Heart left ventricle (tissue), 16 donors: ENCODE results near the gene PFKFB3. TPM values are rescaled to one million over a fixed set of nuclear protein-coding genes. Genes with fewer than 3 reads are reported as not detected.
"Not testable (repeated sequence)": the region's sequence is repeated elsewhere in the genome, so short reads cannot be mapped to it uniquely, and the experiment has no call there.

Experiments used
- ATAC-seq, 4 donors: fragments of 200-7000 bp; cut with Tn5 transposase; one replicate each; pipeline ENCODE4 v1.9.1; 2020 to 2022; ENCODE audit warnings: moderate library complexity in 4 of 4, mild to moderate bottlenecking in 3 of 4, moderate number of reproducible peaks in 1 of 4
- DNase-seq, 5 donors: peaks; one replicate each; pipeline ENCODE4 v3.0.0-alpha.2; 2020
- H3K27ac ChIP-seq, 12 donors: fragments of 200-600 bp; sonication (generic) in 4 of 12; one replicate each; pipeline versions ENCODE4 v1.5.0 to v1.8.0; 2016 to 2022; ENCODE audit warnings: mild to moderate bottlenecking in 2 of 12
- H3K27me3 ChIP-seq, 9 donors: fragments of 200-600 bp; sonication (generic) in 2 of 9; one replicate each; pipeline versions ENCODE4 v1.5.1 to v1.8.0; 2016 to 2022; ENCODE audit warnings: mild to moderate bottlenecking in 3 of 9
- H3K36me3 ChIP-seq, 9 donors: fragments of 200-600 bp; sonication (generic) in 2 of 9; one replicate each; pipeline versions ENCODE4 v1.5.0 to v1.8.0; 2018 to 2022; ENCODE audit warnings: mild to moderate bottlenecking in 2 of 9
- H3K4me1 ChIP-seq, 12 donors: fragments of 200-600 bp; sonication (generic) in 4 of 12; one replicate each; pipeline versions ENCODE4 v1.5.0 to v1.8.0; 2016 to 2022; ENCODE audit warnings: mild to moderate bottlenecking in 3 of 12
- H3K4me3 ChIP-seq, 12 donors: fragments of 200-600 bp; sonication (generic) in 4 of 12; one replicate each; pipeline versions ENCODE4 v1.5.0 to v1.8.0; 2017 to 2022; ENCODE audit warnings: mild to moderate bottlenecking in 9 of 12, moderate library complexity in 4 of 12
- H3K9me3 ChIP-seq, 12 donors: fragments of 200-600 bp; sonication (generic) in 4 of 12; one replicate each; pipeline versions ENCODE4 v1.5.0 to v1.8.0; 2016 to 2022; ENCODE audit warnings: mild to moderate bottlenecking in 1 of 12
- POLR2A ChIP-seq, 2 donors: fragments of 450-650 bp; IDR thresholded peaks; one replicate each; pipeline ENCODE4 v1.6.1; 2017; ENCODE audit warnings: antibody characterized with exemption in 2 of 2, mild to moderate bottlenecking in 2 of 2, moderate library complexity in 2 of 2
- WGBS, 4 donors: extraction: QIAGEN DNeasy Blood & Tissue Kit in 2 of 4; methylation state at CpG; one replicate each; pipeline versions ENCODE4 v1.1.5 to v1.1.7; 2013 to 2018; 5-methylcytosine and 5-hydroxymethylcytosine counted together
- intact Hi-C, 10 donors: fragments of 100-400 bp; cut with DNase I; formaldehyde crosslinking; loops; one replicate each; pipeline versions ENCODE4 v1.11.1 to v1.14.2; 2022
- polyA plus RNA-seq, 2 donors: library from polyadenylated mRNA; stranded (reverse); fragments of 200-250 nt; gene quantifications; one replicate each; pipeline ENCODE4 v1.2.3, GENCODE V29; 2013
- total RNA-seq, 9 donors: library from RNA; depleted of rRNA in 2 of 9; stranded (reverse); fragments of >200 nt in 2 of 9; fragmentation: NEBNext Ultra II Directional in 3 of 9; extraction: Animal tissue kit (Norgen Biotek cat#: 25700) in 3 of 9; gene quantifications; one replicate each; pipeline versions ENCODE4 v1.1.0 to v1.2.4, GENCODE V29; 2016 to 2023
- TF ChIP-seq, protein P1 (sequence below), 12 donors: fragments of 200-600 bp; sonication (generic) in 4 of 12; IDR thresholded peaks; one replicate each; pipeline versions ENCODE4 v1.5.0 to v1.8.0; 2018 to 2022; ENCODE audit warnings: antibody characterized with exemption in 12 of 12, mild to moderate bottlenecking in 5 of 12
- donor health status: ischemic (EF 13 %, LVEDD 7.1; RV severe dilation, severe dysfunction).
- donor health status: healthy with polysubstance abuse.
- donor health status: DM: no; HTN: yes; CAD: no.
- donor health status: DM: no; HTN: no; CAD: no.
- donor health status: ischemic (EF 25% LVEDD 6.9; RV normal size, moderate dysfunction).
- donor health status: ischemic (EF 25% LVEDD 5.7; RV mildly dilated, moderate dysfunction).
- donor health status: healthy.
- donor health status: DM: yes; HTN: yes; CAD: no.
- donor health status: ischemic (EF 35%, LVEDD 5.7; RV mildly dilated, moderate dysfunction).
- donor health status: nonischemic (EF 11% LVEDD 7.7; RV severe dilation, severe dysfunction).
- donor health status: DM: yes; HTN: yes; CAD: no.
- donor health status: PGD.
- donor health status: ischemic (EF 29% LVEDD 5.4; RV normal size, mild dysfunction).
- donor health status: nonischemic (EF 23%, LVEDD 6.1; RV moderate dilation, normal function).

The PFKFB3 gene
- total and polyA plus RNA-seq, 11 donors: 6.2 to 53.1 (median 13.4) TPM

DNA sequence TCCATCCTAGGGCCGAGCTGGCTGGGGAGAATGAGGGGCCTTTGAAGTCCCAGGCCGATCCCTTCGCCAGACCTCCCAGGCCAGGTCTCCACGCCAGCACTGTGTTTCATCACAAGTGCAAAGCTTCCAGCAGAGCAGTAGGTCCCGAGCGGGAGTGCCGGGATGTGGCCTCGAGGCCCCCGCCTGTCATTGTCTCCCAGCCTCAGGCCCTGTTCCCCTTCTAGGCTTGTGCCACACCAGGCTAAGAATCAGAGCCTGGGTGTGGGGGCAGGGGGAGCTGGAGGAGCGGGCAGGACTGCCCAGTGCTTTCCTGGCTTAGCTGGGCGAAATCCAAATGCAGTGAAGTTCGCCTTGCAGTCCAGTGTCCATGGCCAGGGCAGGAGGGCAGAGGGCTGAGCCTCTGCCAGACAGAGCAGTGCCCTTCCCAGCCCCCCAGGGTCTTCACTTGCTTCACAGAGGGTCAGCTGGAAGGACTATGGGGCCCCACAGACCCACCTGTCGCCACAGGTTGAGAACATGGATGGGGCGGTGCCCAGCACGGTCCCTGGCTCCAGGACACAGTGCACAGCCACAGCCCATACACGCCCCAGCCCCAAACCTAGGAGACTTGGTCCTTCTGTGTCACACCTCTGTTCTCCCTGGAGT, 20.2 kb upstream of the PFKFB3 start:
- no peak overlapping the region for H3K4me3 ChIP-seq
- H3K4me1 ChIP-seq: peaks cover 0 to 38% (median 17%) of the 10 kb centered on the region in 12 donors
- intact Hi-C loops: no loop called here
- WGBS, 4 donors: 60 to 77% (median 73%) methylated on average over 12 to 16 of the region's 16 CpGs
- no peak for TF ChIP-seq POLR2A (IDR thresholded peaks at IDR 0.05)
- TF ChIP-seq, protein P1, sequence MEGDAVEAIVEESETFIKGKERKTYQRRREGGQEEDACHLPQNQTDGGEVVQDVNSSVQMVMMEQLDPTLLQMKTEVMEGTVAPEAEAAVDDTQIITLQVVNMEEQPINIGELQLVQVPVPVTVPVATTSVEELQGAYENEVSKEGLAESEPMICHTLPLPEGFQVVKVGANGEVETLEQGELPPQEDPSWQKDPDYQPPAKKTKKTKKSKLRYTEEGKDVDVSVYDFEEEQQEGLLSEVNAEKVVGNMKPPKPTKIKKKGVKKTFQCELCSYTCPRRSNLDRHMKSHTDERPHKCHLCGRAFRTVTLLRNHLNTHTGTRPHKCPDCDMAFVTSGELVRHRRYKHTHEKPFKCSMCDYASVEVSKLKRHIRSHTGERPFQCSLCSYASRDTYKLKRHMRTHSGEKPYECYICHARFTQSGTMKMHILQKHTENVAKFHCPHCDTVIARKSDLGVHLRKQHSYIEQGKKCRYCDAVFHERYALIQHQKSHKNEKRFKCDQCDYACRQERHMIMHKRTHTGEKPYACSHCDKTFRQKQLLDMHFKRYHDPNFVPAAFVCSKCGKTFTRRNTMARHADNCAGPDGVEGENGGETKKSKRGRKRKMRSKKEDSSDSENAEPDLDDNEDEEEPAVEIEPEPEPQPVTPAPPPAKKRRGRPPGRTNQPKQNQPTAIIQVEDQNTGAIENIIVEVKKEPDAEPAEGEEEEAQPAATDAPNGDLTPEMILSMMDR (IDR thresholded peaks at IDR 0.05): no peak
- DNase-seq (peak in 2 of 5 donors; percentile 30 to 67), ATAC-seq (peak in 3 of 4 donors; percentile 23 to 43 (median 42))
- H3K27ac ChIP-seq: peak overlapping the region in 2 of 12 donors; percentile 26 to 30
- H3K36me3 ChIP-seq: no peaks in the 10 kb centered on the region
- H3K9me3 ChIP-seq: no peaks in the 10 kb centered on the region
- no peaks in the 10 kb centered on the region for H3K27me3 ChIP-seq

DNA sequence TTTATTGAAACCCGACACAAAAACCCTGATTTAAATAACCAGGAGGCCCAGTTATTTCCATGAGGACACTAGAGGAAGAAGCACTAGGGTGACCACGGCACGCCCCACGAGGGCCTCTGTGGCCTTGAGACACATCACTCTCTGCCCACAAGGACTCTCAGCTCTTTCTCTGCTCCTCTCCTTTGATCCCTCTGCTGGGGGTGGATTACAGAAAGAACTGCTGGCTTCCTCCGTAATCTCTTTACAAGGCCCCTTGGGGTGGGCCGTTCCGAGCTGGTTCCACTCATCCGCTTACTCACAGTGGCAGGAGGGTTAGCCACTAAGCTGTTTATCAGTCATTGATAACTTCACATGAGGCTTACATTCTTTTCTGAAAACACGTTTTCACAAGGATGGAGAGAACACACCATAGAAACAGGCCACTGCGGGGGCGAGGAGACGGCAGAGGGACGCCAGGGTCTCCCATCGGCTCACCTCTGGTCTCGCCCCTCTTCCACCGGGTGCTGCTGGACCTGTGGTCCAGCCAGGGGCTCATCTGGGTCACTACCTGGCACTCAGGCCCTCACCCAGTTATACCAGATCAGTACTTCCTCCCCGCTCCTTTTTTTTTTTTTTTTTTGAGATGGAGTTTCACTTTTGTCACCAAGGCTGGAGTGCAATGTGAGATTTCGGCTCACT, 17.6 kb upstream of the PFKFB3 start:
- Histone ChIP-seq H3K4me3 (no peak overlapping the region), H3K27me3 (no peaks in the 10 kb centered on the region), H3K9me3 (no peaks in the 10 kb centered on the region), H3K36me3 (no peaks in the 10 kb centered on the region), H3K27ac (no peak overlapping the region), H3K4me1 (peaks cover 0 to 46% (median 8%) of the 10 kb centered on the region in 12 donors)
- ATAC-seq (no peak), DNase-seq (peak in 1 of 5 donors; percentile 4)
- 85 to 90% (median 88%) methylated on average over 18 of the region's 18 CpGs for WGBS, 4 donors
- intact Hi-C loops: no loop called here
- TF ChIP-seq, protein P1 (IDR thresholded peaks at IDR 0.05): no peak
- no peak for TF ChIP-seq POLR2A (IDR thresholded peaks at IDR 0.05)

DNA sequence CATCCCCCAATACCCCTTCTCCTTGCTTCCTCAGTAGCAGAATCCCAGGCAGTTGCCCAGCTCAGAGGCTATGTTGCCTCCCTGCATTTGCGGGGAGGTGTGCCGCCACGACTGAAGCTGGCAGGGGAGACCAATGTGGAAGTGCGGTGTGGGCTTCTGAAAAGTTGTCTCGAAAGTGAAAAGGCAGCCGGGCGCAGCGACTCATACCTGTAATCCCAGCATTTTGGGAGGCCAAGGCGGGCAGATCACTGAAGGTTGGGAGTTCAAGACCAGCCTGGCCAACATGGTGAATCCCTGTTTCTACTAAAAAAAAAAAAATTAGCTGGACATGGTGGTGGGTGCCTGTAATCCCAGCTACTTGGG, 15.9 kb upstream of the PFKFB3 start:
- peak in 1 of 5 donors; percentile 3 for DNase-seq
- Histone ChIP-seq H3K27ac (no peak overlapping the region), H3K36me3 (no peaks in the 10 kb centered on the region), H3K27me3 (no peaks in the 10 kb centered on the region), H3K9me3 (no peaks in the 10 kb centered on the region), H3K4me3 (no peak overlapping the region), H3K4me1 (peaks cover 0 to 52% (median 15%) of the 10 kb centered on the region in 12 donors)
- intact Hi-C loops: no loop called here
- ATAC-seq: no peak
- WGBS, 4 donors: 87 to 92% (median 91%) methylated on average over 9 of the region's 9 CpGs
- no peak for TF ChIP-seq POLR2A (IDR thresholded peaks at IDR 0.05)
- TF ChIP-seq, protein P1 (IDR thresholded peaks at IDR 0.05): no peak

DNA sequence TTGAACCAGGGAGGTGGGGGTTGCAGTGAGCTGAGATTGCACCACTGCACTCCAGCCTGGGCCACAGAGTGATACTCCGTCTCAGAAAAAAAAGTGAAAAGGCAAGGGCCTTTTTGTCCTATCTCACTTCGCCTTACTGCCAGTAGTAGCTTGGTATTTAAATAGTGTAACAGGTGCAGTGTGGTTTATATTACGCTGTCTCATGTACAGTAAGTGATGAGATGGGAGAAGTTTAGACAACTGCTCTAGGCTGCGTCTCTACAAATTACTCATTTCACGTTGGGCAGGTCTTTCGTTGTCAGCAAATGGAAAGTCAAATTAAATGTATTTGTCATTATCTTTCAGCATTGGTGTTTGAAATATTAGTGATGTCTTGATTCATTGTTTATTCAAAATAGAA, 15.5 kb upstream of the PFKFB3 start:
- TF ChIP-seq, protein P1 (IDR thresholded peaks at IDR 0.05): no peak
- TF ChIP-seq POLR2A (IDR thresholded peaks at IDR 0.05): no peak
- ATAC-seq: no peak
- H3K4me3 ChIP-seq: no peak overlapping the region
- H3K27me3 ChIP-seq: no peaks in the 10 kb centered on the region
- no peaks in the 10 kb centered on the region for H3K9me3 ChIP-seq
- DNase-seq: no peak
- H3K27ac ChIP-seq: no peak overlapping the region
- peaks cover 0 to 52% (median 14%) of the 10 kb centered on the region in 12 donors for H3K4me1 ChIP-seq
- 94 to 97% (median 96%) methylated on average over 6 of the region's 6 CpGs for WGBS, 4 donors
- intact Hi-C loops: no loop called here
- no peaks in the 10 kb centered on the region for H3K36me3 ChIP-seq

DNA sequence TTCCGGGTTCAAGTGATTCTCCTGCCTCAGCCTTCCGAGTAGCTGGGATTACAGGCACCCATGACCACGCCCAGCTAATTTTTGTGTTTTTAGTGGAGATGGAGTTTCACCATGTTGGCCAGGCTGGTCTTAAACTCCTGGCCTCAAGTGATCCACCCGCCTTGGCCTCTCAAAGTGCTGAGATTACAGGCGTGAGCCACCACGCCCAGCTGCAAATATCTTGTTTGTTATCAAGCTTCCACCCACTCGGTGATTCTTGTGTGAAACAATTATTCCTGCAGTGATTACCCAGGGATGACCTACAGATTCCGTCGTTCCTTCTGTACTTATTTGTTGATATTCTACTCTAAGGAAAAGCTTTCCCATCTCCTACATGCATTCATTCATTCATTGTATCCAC, 12.7 kb upstream of the PFKFB3 start:
- DNase-seq, H3K27me3 ChIP-seq, H3K36me3 ChIP-seq, H3K27ac ChIP-seq, ATAC-seq, H3K4me3 ChIP-seq, H3K9me3 ChIP-seq, intact Hi-C loops: not testable (repeated sequence)
- WGBS, 4 donors: 90 to 95% (median 92%) methylated on average over 9 of the region's 9 CpGs
- peaks cover 0 to 63% (median 13%) of the 10 kb centered on the region in 12 donors for H3K4me1 ChIP-seq
